GM18873 (cell line): ENCODE measurements around the gene ZFYVE27.

Experiments
- ATAC-seq: cut with Tn5 transposase; IDR thresholded peaks from one replicate; pipeline ENCODE4 v1.9.1; 2021; ENCODE audit warnings: mild to moderate bottlenecking, moderate library complexity, moderate number of reproducible peaks; ENCODE audit not compliant: unreplicated experiment, low FRiP score

The ZFYVE27 gene

GRCh38 chr10:97766996-97767924, 30.3 kb downstream of the ZFYVE27 start:
- no peak for ATAC-seq

- no peak for ATAC-seq
Measured at GRCh38 chr10:97768322-97769315, 31.7 kb downstream of the ZFYVE27 start.

- no peak for ATAC-seq
Measured at GRCh38 chr10:97770255-97770654, 33.3 kb downstream of the ZFYVE27 start.

- ATAC-seq: no peak
Measured at GRCh38 chr10:97771055-97771891, 34.3 kb downstream of the ZFYVE27 start.

- ATAC-seq: no peak
Measured at GRCh38 chr10:97771913-97772823, 35.2 kb downstream of the ZFYVE27 start, which contains the start of gene SFRP5. TSS of gene SFRP5 (minus strand) at chr10:97771999. CDS start at chr10:97771833, 166 bp downstream.

- ATAC-seq: no peak
Measured at GRCh38 chr10:97773096-97773495, 36.2 kb downstream of the ZFYVE27 start.

- no peak for ATAC-seq
Measured at GRCh38 chr10:97774811-97775294, 37.9 kb downstream of the ZFYVE27 start.

- ATAC-seq: no peak
Measured at GRCh38 chr10:97777143-97777542, 40.2 kb downstream of the ZFYVE27 start.

GRCh38 chr10:97778452-97779302, 41.7 kb downstream of the ZFYVE27 start:
- no peak for ATAC-seq

GRCh38 chr10:97779492-97779891, 42.6 kb downstream of the ZFYVE27 start:
- no peak for ATAC-seq

- no peak for ATAC-seq
Measured at GRCh38 chr10:97779975-97780374, 43.0 kb downstream of the ZFYVE27 start.

- no peak for ATAC-seq
Measured at GRCh38 chr10:97780841-97781617, 44.1 kb downstream of the ZFYVE27 start.

- ATAC-seq: no peak
Measured at GRCh38 chr10:97781618-97782331, 44.8 kb downstream of the ZFYVE27 start.

- no peak for ATAC-seq
Measured at GRCh38 chr10:97782455-97783228, 45.7 kb downstream of the ZFYVE27 start.

- no peak for ATAC-seq
Measured at GRCh38 chr10:97784200-97784810, 47.4 kb downstream of the ZFYVE27 start.
